ENCODE data around the gene DEFB132. TPM values are rescaled to one million over a fixed set of nuclear protein-coding genes. Genes with fewer than 3 reads are reported as not detected.
A peak's percentile ranks its signal among the peaks of the same experiment; 100 is the strongest.

Gene DEFB132
- total RNA-seq, 2 donors from 2014 or later, result not detected

- no peaks in the 10 kb centered on the region for H3K27me3 ChIP-seq (ENCODE audit: control insufficient read depth, insufficient read depth, low read length, poor library complexity, severe bottlenecking)
- Mint-ChIP-seq H3K4me3 (no peak within 1 kb of the TSS), H3K27me3 (ENCODE audit: insufficient read depth) (peaks cover 26% of the 10 kb centered on the region), H3K9me3 (no peaks in the 10 kb centered on the region), H3K27ac (no peak within 1 kb of the TSS), H3K4me1 (peaks cover 5% of the 10 kb centered on the region), H3K36me3 (ENCODE audit: low read depth) (peaks cover 14% of the 10 kb centered on the region)
- DNase-seq, result peak; percentile 96
- H3K9me3 ChIP-seq (ENCODE audit: control insufficient read depth, low read length), result no peaks in the 10 kb centered on the region
- 1 to 4% methylated on average over 4 to 35 of the region's 43 CpGs for WGBS, 2 experiments (ENCODE audit: insufficient coverage in 1 of 2, insufficient read length in 1 of 2)
- peak within 1 kb of the TSS; percentile 95 for H3K4me3 ChIP-seq (ENCODE audit: low read length)
- H3K36me3 ChIP-seq (ENCODE audit: control insufficient read depth, insufficient read depth, low read length), result no peaks in the 10 kb centered on the region
- H3K27ac ChIP-seq (ENCODE audit: low read depth, low read length), result peak within 1 kb of the TSS; percentile 78
- H3K4me1 ChIP-seq (ENCODE audit: control insufficient read depth, insufficient read depth, low read length), result no peaks in the 10 kb centered on the region
- TF ChIP-seq CTCF (conservative IDR thresholded peaks at IDR 0.05), result peak; percentile 66
- peak within 1 kb of the TSS; percentile 75 for H3K9ac ChIP-seq (ENCODE audit: extremely low read depth, low read length, poor library complexity, severe bottlenecking)
Measured at GRCh38 chr20:290084-290831, 32.7 kb downstream of the DEFB132 start, which contains the start of gene C20orf96. Gene C20orf96 (minus strand): TSS chr20:290750. CDS start chr20:290610, 140 bp downstream.

GRCh38 chr20:294602-295001 lies 37.1 kb downstream of the DEFB132 start:
- no peaks in the 10 kb centered on the region for H3K4me1 ChIP-seq (ENCODE audit: control insufficient read depth, insufficient read depth, low read length)
- H3K9ac ChIP-seq (ENCODE audit: extremely low read depth, low read length, poor library complexity, severe bottlenecking), result no peak overlapping the region
- Mint-ChIP-seq H3K27me3 (ENCODE audit: insufficient read depth) (peaks cover 35% of the 10 kb centered on the region), H3K4me3 (no peak overlapping the region), H3K4me1 (peaks cover 20% of the 10 kb centered on the region), H3K27ac (no peak overlapping the region), H3K9me3 (peaks cover 3% of the 10 kb centered on the region), H3K36me3 (ENCODE audit: low read depth) (peaks cover 9% of the 10 kb centered on the region)
- WGBS, 2 experiments (ENCODE audit: insufficient coverage in 1 of 2, insufficient read length in 1 of 2), result 87 to 91% methylated on average over 3 to 5 of the region's 5 CpGs
- H3K36me3 ChIP-seq (ENCODE audit: control insufficient read depth, insufficient read depth, low read length), result no peaks in the 10 kb centered on the region
- TF ChIP-seq CTCF (conservative IDR thresholded peaks at IDR 0.05), result no peak
- no peaks in the 10 kb centered on the region for H3K27me3 ChIP-seq (ENCODE audit: control insufficient read depth, insufficient read depth, low read length, poor library complexity, severe bottlenecking)
- no peaks in the 10 kb centered on the region for H3K9me3 ChIP-seq (ENCODE audit: control insufficient read depth, low read length)
- no peak for DNase-seq
- no peak overlapping the region for H3K4me3 ChIP-seq (ENCODE audit: low read length)
- H3K27ac ChIP-seq (ENCODE audit: low read depth, low read length), result no peak overlapping the region

DNA sequence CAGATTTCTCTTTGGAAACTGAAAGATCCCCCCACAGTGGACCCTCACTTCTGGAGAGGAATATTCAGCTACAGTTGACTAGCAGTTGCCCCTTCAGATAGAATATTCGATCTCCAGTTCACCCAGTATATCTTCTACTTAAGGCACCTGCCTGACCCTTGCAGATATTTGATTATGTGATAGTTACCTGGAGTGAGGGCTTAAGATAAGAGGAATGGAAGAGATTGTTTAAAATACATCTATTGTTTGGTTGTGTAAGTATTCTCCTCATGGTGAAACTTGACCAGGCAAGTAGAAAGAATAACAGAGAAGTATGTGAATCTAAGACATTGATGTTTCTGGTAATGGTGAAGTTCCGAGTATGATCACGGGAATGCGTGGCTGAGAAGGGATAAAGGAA lies 38.3 kb downstream of the DEFB132 start:
- peak overlapping the region; percentile 96 for H3K4me3 Mint-ChIP-seq
- peaks cover 27% of the 10 kb centered on the region for H3K4me1 Mint-ChIP-seq
- no peak for TF ChIP-seq CTCF (conservative IDR thresholded peaks at IDR 0.05)
- Histone ChIP-seq H3K4me3 (ENCODE audit: low read length) (peak overlapping the region; percentile 38), H3K4me1 (ENCODE audit: control insufficient read depth, insufficient read depth, low read length) (no peaks in the 10 kb centered on the region), H3K9ac (ENCODE audit: extremely low read depth, low read length, poor library complexity, severe bottlenecking) (no peak overlapping the region), H3K27me3 (ENCODE audit: control insufficient read depth, insufficient read depth, low read length, poor library complexity, severe bottlenecking) (no peaks in the 10 kb centered on the region), H3K9me3 (ENCODE audit: control insufficient read depth, low read length) (no peaks in the 10 kb centered on the region), H3K36me3 (ENCODE audit: control insufficient read depth, insufficient read depth, low read length) (peaks cover 3% of the 10 kb centered on the region), H3K27ac (ENCODE audit: low read depth, low read length) (no peak overlapping the region)
- peaks cover 35% of the 10 kb centered on the region for H3K27me3 Mint-ChIP-seq (ENCODE audit: insufficient read depth)
- H3K36me3 Mint-ChIP-seq (ENCODE audit: low read depth), result peaks cover 9% of the 10 kb centered on the region
- peaks cover 3% of the 10 kb centered on the region for H3K9me3 Mint-ChIP-seq
- H3K27ac Mint-ChIP-seq, result no peak overlapping the region
- no peak for DNase-seq
- 81 to 84% methylated on average over 3 to 4 of the region's 4 CpGs for WGBS, 2 experiments (ENCODE audit: insufficient coverage in 1 of 2, insufficient read length in 1 of 2)
